ENCODE measurements around the gene MBLAC1. TPM values are rescaled to one million over a fixed set of nuclear protein-coding genes. Genes with fewer than 3 reads are reported as not detected.
A peak's percentile ranks its signal among the peaks of the same experiment; 100 is the strongest.

MBLAC1 gene
- total RNA-seq, 4 donors from 2014 or later: 4.8 to 8.1 (median 6.6) TPM

DNA sequence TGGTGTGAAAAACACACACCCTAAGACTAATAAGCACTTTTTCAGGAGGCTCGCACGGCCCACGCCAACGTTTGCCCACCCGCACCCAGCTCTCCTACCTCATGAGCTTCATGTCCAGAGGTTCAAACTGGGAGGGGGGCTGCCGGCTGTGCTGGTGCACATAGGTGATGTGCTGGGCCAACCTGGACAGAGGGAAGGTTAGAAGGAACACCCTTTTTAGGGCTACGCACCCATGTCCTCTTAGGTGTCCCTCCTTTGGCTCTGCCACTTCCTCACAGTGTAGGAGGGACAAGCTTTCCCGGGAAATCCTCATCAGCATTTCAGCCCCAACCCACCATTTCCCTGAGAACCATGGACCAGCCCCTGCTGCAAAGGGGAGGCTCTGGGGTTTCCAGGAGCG, 31.5 kb upstream of the MBLAC1 start:
- TF ChIP-seq, protein P1, sequence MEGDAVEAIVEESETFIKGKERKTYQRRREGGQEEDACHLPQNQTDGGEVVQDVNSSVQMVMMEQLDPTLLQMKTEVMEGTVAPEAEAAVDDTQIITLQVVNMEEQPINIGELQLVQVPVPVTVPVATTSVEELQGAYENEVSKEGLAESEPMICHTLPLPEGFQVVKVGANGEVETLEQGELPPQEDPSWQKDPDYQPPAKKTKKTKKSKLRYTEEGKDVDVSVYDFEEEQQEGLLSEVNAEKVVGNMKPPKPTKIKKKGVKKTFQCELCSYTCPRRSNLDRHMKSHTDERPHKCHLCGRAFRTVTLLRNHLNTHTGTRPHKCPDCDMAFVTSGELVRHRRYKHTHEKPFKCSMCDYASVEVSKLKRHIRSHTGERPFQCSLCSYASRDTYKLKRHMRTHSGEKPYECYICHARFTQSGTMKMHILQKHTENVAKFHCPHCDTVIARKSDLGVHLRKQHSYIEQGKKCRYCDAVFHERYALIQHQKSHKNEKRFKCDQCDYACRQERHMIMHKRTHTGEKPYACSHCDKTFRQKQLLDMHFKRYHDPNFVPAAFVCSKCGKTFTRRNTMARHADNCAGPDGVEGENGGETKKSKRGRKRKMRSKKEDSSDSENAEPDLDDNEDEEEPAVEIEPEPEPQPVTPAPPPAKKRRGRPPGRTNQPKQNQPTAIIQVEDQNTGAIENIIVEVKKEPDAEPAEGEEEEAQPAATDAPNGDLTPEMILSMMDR (IDR thresholded peaks at IDR 0.05): no peak
- TF ChIP-seq POLR2A (IDR thresholded peaks at IDR 0.05) (no peak), POLR2AphosphoS5 (IDR thresholded peaks at IDR 0.05) (no peak), EP300 (IDR thresholded peaks at IDR 0.05) (no peak)
- no peaks in the 10 kb centered on the region for H3K9me3 ChIP-seq
- H3K36me3 ChIP-seq: peaks cover 0 to 94% of the 10 kb centered on the region in 2 donors
- H3K4me1 ChIP-seq: peaks cover 0 to 37% (median 7%) of the 10 kb centered on the region in 3 donors
- 77% methylated on average over 7 of the region's 9 CpGs; no CpG with 5 or more reads in 1 of the 2 donors for WGBS, 2 donors (ENCODE audit: low coverage in 1 of 2)
- no peaks in the 10 kb centered on the region for H3K27me3 ChIP-seq
- no peak overlapping the region for H3K27ac ChIP-seq
- H3K4me3 ChIP-seq: no peak overlapping the region
- no peak for ATAC-seq

DNA sequence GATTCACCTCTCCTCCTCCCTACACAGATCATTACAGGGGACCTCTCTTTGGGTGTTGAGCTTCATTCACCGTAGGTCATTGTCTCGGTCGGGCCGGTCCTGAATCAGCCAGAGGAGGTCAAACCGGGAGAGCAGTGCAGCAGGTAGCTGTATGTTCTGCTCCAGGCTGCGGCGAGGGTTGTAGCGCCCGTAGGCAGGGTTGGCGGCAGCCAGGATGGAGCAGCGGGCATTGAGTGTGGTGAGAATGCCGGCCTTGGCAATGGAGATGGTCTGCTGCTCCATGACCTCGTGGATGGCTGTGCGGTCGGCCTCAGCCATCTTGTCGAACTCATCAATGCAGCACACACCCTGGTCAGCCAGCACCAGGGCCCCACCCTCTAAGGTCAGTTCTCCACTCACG, 31.1 kb upstream of the MBLAC1 start:
- Histone ChIP-seq H3K4me1 (peaks cover 0 to 34% (median 7%) of the 10 kb centered on the region in 3 donors), H3K36me3 (peaks cover 0 to 90% of the 10 kb centered on the region in 2 donors), H3K4me3 (no peak overlapping the region), H3K27ac (no peak overlapping the region), H3K9me3 (no peaks in the 10 kb centered on the region), H3K27me3 (no peaks in the 10 kb centered on the region)
- WGBS, 2 donors (ENCODE audit: low coverage in 1 of 2): 71 to 91% methylated on average over 4 to 6 of the region's 17 CpGs
- no peak for TF ChIP-seq EP300 (IDR thresholded peaks at IDR 0.05)
- TF ChIP-seq POLR2A (IDR thresholded peaks at IDR 0.05): no peak
- ATAC-seq: no peak

DNA sequence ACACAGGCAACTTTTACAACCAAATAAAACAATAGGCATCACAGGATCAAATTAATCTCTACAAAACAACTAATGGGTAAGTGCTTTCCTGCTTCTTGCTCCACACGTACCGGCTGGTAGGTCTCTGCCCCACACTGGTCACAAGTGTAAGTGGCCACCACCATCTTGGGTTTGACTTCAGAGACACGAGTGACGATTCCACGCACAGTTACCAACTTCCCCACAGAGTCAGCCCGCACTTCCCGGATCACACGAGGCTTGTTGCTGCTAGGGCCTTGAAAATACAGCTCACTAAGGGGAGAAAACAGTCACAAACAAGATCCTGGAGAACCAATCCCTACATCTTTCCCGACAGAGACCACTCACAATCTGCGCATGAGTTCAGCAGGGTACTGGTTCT, 27.9 kb upstream of the MBLAC1 start:
- TF ChIP-seq EP300 (IDR thresholded peaks at IDR 0.05) (no peak), POLR2AphosphoS5 (IDR thresholded peaks at IDR 0.05) (no peak), POLR2A (IDR thresholded peaks at IDR 0.05) (no peak)
- TF ChIP-seq, protein P1 (IDR thresholded peaks at IDR 0.05): no peak
- Histone ChIP-seq H3K27me3 (no peaks in the 10 kb centered on the region), H3K9me3 (no peaks in the 10 kb centered on the region), H3K36me3 (peaks cover 0 to 71% of the 10 kb centered on the region in 2 donors), H3K27ac (peak overlapping the region in 1 of 4 donors; percentile 88), H3K4me3 (no peak overlapping the region), H3K4me1 (peaks cover 0 to 42% (median 13%) of the 10 kb centered on the region in 3 donors)
- no peak for ATAC-seq
- WGBS, 2 donors (ENCODE audit: low coverage in 1 of 2): 83 to 85% methylated on average over 6 to 10 of the region's 10 CpGs

DNA sequence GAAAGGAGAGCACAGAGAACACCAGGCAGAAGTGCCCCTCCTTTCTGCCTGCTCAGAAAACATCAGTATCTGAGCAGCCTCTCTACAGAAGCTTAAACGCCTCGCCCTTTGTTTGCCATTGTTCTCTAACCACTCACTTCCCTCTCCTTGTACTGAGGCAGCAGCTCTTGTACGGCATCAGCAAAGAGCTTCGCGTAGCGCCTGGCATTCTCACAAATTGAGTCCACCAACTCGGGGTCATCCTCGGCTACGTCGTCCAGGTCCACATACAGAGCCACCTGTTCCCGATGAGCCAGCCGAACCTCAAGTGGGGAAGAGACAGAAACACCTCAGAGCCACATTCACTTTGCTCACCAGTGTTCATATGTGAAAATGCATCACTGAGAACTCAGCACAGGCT, 27.3 kb upstream of the MBLAC1 start:
- no peaks in the 10 kb centered on the region for H3K27me3 ChIP-seq
- peak overlapping the region in 2 of 4 donors; percentile 88 to 93 for H3K27ac ChIP-seq
- TF ChIP-seq, protein P1 (IDR thresholded peaks at IDR 0.05): no peak
- no peaks in the 10 kb centered on the region for H3K9me3 ChIP-seq
- 64 to 67% methylated on average over 1 to 4 of the region's 12 CpGs for WGBS, 2 donors (ENCODE audit: low coverage in 1 of 2)
- peak overlapping the region in 1 of 2 donors; percentile 64 for H3K4me3 ChIP-seq
- no peak for ATAC-seq
- peaks cover 0 to 41% (median 13%) of the 10 kb centered on the region in 3 donors for H3K4me1 ChIP-seq
- H3K36me3 ChIP-seq: peaks cover 0 to 71% of the 10 kb centered on the region in 2 donors

DNA sequence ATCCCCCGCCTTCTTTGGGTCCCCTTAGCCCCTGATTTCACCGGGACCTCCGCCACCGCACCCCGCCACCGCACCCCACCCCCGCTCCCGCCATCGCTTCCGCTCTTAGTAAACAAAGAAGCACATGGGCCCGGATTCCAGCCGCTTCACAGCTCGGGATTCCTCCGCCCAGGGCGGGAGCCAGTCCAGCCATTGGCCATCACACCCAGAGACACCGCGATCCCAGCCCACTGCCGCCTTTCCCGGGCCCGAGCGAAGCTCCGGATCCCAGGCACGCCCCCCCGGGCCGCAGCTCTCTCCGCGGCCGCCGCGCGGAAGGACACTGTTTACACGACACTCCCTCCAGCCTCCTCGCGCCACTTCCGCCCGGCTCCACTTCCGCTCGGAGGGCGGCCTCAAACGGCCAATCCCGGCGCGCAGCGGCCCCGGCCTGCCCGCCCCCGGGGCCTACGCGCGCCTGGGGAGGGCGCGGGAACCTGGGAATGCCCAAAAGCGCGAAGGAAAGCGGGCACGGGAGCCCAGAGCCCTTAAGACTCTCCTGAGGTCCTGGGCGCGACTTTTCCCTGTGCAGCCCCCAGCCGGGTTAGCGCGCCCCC, 26.2 kb upstream of the MBLAC1 start:
- Histone ChIP-seq H3K27me3 (no peaks in the 10 kb centered on the region), H3K4me1 (peaks cover 0 to 41% (median 13%) of the 10 kb centered on the region in 3 donors), H3K36me3 (peaks cover 0 to 71% of the 10 kb centered on the region in 2 donors), H3K9me3 (no peaks in the 10 kb centered on the region), H3K27ac (peak overlapping the region; percentile 85 to 98 (median 90)), H3K4me3 (peak overlapping the region; percentile 64 to 65)
- TF ChIP-seq EP300 (IDR thresholded peaks at IDR 0.05) (no peak), POLR2A (IDR thresholded peaks at IDR 0.05) (peak in 1 of 2 donors; percentile 32), POLR2AphosphoS5 (IDR thresholded peaks at IDR 0.05) (peak; percentile 92)
- WGBS, 2 donors (ENCODE audit: low coverage in 1 of 2): 0% methylated on average over 2 of the region's 61 CpGs; no CpG with 5 or more reads in 1 of the 2 donors
- ATAC-seq: peak; percentile 89
